ENCODE results near the gene HOMER1. TPM values are rescaled to one million over a fixed set of nuclear protein-coding genes. Genes with fewer than 3 reads are reported as not detected.
A peak's percentile ranks its signal among the peaks of the same experiment; 100 is the strongest.

The HOMER1 gene
- total RNA-seq, 4 donors from 2014 or later = 26.1 to 42.9 (median 37.9) TPM

GRCh38 chr5:79491690-79492317, 22.1 kb downstream of the HOMER1 start:
- intact Hi-C loops (cut with DNase I) = no loop called here
- Histone ChIP-seq H3K9me3 (no peaks in the 10 kb centered on the region), H3K4me3 (replicated peaks in 1 of 3) (no peak overlapping the region), H3K4me1 (peaks cover 20 to 36% of the 10 kb centered on the region in 2 donors), H3K36me3 (no peaks in the 10 kb centered on the region), H3K27me3 (no peaks in the 10 kb centered on the region), H3K27ac (peak overlapping the region in 1 of 3 donors; percentile 57)
- DNase-seq = no peak
- TF ChIP-seq CTCF (IDR thresholded peaks at IDR 0.05) (no peak), POLR2A (IDR thresholded peaks at IDR 0.05) (no peak)

- Histone ChIP-seq H3K4me3 (replicated peaks in 1 of 3) (no peak overlapping the region), H3K9me3 (no peaks in the 10 kb centered on the region), H3K36me3 (no peaks in the 10 kb centered on the region), H3K27me3 (no peaks in the 10 kb centered on the region), H3K4me1 (peaks cover 18 to 33% of the 10 kb centered on the region in 2 donors), H3K27ac (peak overlapping the region in 2 of 3 donors; percentile 34 to 43)
- intact Hi-C loops (cut with DNase I) = no loop called here
- no peak for DNase-seq
- no peak for TF ChIP-seq POLR2A (IDR thresholded peaks at IDR 0.05)
- TF ChIP-seq CTCF (IDR thresholded peaks at IDR 0.05) = no peak
These were observed 23.5 kb downstream of the HOMER1 start for GRCh38 chr5:79490323-79490936.

- peak overlapping the region in 1 of 3 donors; percentile 1 for H3K27ac ChIP-seq
- intact Hi-C loops (cut with DNase I) = no loop called here
- 89 to 94% methylated on average over 1 of the region's 1 CpG for WGBS, 2 donors
- H3K27me3 ChIP-seq = no peaks in the 10 kb centered on the region
- H3K4me3 ChIP-seq (replicated peaks in 1 of 3) = no peak overlapping the region
- no peaks in the 10 kb centered on the region for H3K9me3 ChIP-seq
- DNase-seq = no peak
- H3K4me1 ChIP-seq = peaks cover 20 to 33% of the 10 kb centered on the region in 2 donors
- no peaks in the 10 kb centered on the region for H3K36me3 ChIP-seq
- no peak for TF ChIP-seq POLR2A (IDR thresholded peaks at IDR 0.05)
- TF ChIP-seq CTCF (IDR thresholded peaks at IDR 0.05) = no peak
These were observed 24.2 kb downstream of the HOMER1 start for GRCh38 chr5:79489773-79490172.

- Histone ChIP-seq H3K9me3 (no peaks in the 10 kb centered on the region), H3K27me3 (no peaks in the 10 kb centered on the region), H3K36me3 (no peaks in the 10 kb centered on the region), H3K4me3 (replicated peaks in 1 of 3) (no peak overlapping the region), H3K4me1 (peaks cover 23 to 32% of the 10 kb centered on the region in 2 donors), H3K27ac (no peak overlapping the region)
- TF ChIP-seq CTCF (IDR thresholded peaks at IDR 0.05) = no peak
- no peak for TF ChIP-seq POLR2A (IDR thresholded peaks at IDR 0.05)
- intact Hi-C loops (cut with DNase I) = no loop called here
- no peak for DNase-seq
These were observed 25.2 kb downstream of the HOMER1 start for GRCh38 chr5:79488775-79489174.

- TF ChIP-seq CTCF (IDR thresholded peaks at IDR 0.05) = no peak
- TF ChIP-seq POLR2A (IDR thresholded peaks at IDR 0.05) = no peak
- Histone ChIP-seq H3K27me3 (no peaks in the 10 kb centered on the region), H3K4me1 (peaks cover 23 to 26% of the 10 kb centered on the region in 2 donors), H3K36me3 (no peaks in the 10 kb centered on the region), H3K9me3 (no peaks in the 10 kb centered on the region), H3K4me3 (replicated peaks in 1 of 3) (no peak overlapping the region), H3K27ac (no peak overlapping the region)
- 87 to 90% methylated on average over 3 of the region's 3 CpGs for WGBS, 2 donors
- intact Hi-C loops (cut with DNase I) = no loop called here
- DNase-seq = no peak
These were observed 25.9 kb downstream of the HOMER1 start for GRCh38 chr5:79488058-79488457.
